Neuronal stem cell (in vitro differentiated cells): Measurements from ENCODE around the gene FAM181A.
A peak's percentile ranks its signal among the peaks of the same experiment; 100 is the strongest.

Experiments used
- DNase-seq: peaks from one replicate; pipeline ENCODE4 v3.0.0-alpha.2; 2013; ENCODE audit warnings: low spot score
- H2AFZ ChIP-seq: one replicate; pipeline ENCODE4 v1.6.1; 2013; ENCODE audit warnings: mild to moderate bottlenecking, low read length, inconsistent platforms
- H2AK5ac ChIP-seq: 2 replicates; pipeline ENCODE4 v1.6.1; 2013; ENCODE audit warnings: low read depth, mild to moderate bottlenecking, inconsistent platforms, low read length, moderate library complexity, mixed read lengths
- H2BK120ac ChIP-seq: 2 replicates; pipeline ENCODE4 v1.6.1; 2013; ENCODE audit warnings: low read depth, mild to moderate bottlenecking, inconsistent platforms, low read length, moderate library complexity, mixed read lengths
- H2BK12ac ChIP-seq: one replicate; pipeline ENCODE4 v1.6.1; 2013; ENCODE audit warnings: low read length, inconsistent platforms
- H2BK15ac ChIP-seq: 2 replicates; pipeline ENCODE4 v1.6.1; 2013; ENCODE audit warnings: mild to moderate bottlenecking, low read length, inconsistent platforms, mixed read lengths
- H2BK5ac ChIP-seq: one replicate; pipeline ENCODE4 v1.6.1; 2013; ENCODE audit warnings: inconsistent platforms, mild to moderate bottlenecking, low read length, moderate library complexity
- H3K14ac ChIP-seq: one replicate; pipeline ENCODE4 v1.6.1; 2013; ENCODE audit warnings: low read length, inconsistent platforms
- H3K18ac ChIP-seq: 2 replicates; pipeline ENCODE4 v1.6.1; 2013; ENCODE audit warnings: low read length, inconsistent platforms
- H3K23ac ChIP-seq: 2 replicates; pipeline ENCODE4 v1.6.1; 2013; ENCODE audit warnings: low read depth, mild to moderate bottlenecking, mixed read lengths, low read length, inconsistent platforms; ENCODE audit not compliant: poor library complexity
- H3K27ac ChIP-seq: replicated peaks from 3 replicates; pipeline ENCODE4 v1.5.1; 2013; ENCODE audit warnings: low read length, inconsistent platforms
- H3K27me3 ChIP-seq, 3 experiments: 2 replicates each; pipeline ENCODE4 v1.6.1; 2013; ENCODE audit warnings: low read length in 3 of 3, mild to moderate bottlenecking in 2 of 3, inconsistent platforms in 1 of 3, low read depth in 1 of 3, mixed read lengths in 1 of 3, moderate library complexity in 1 of 3; ENCODE audit not compliant: control insufficient read depth in 3 of 3, insufficient read depth in 3 of 3
- H3K36me3 ChIP-seq, 2 donors: replicated peaks in 1 of 2; 2 replicates each; pipeline ENCODE4 v1.6.1; 2013; ENCODE audit warnings: low read length in 2 of 2; ENCODE audit not compliant: control insufficient read depth in 2 of 2, insufficient read depth in 2 of 2
- H3K4ac ChIP-seq: 2 replicates; pipeline ENCODE4 v1.6.1; 2013; ENCODE audit warnings: inconsistent platforms, mild to moderate bottlenecking, low read length, moderate library complexity
- H3K4me1 ChIP-seq, 2 donors: 1 replicate in 1 of 2; 2 replicates in 1 of 2; pipeline ENCODE4 v1.6.1; 2013; ENCODE audit warnings: low read length in 2 of 2, low read depth in 1 of 2; ENCODE audit not compliant: control insufficient read depth in 2 of 2, insufficient read depth in 1 of 2
- H3K4me2 ChIP-seq: one replicate; pipeline ENCODE4 v1.6.1; 2013; ENCODE audit warnings: mild to moderate bottlenecking, low read length, inconsistent platforms; ENCODE audit not compliant: insufficient read depth, poor library complexity, severe bottlenecking
- H3K4me3 ChIP-seq, 2 donors: 2 replicates each; pipeline ENCODE4 v1.5.1; 2013; ENCODE audit warnings: low read length in 2 of 2, mild to moderate bottlenecking in 2 of 2, inconsistent platforms in 1 of 2, moderate library complexity in 1 of 2
- H3K79me1 ChIP-seq: one replicate; pipeline ENCODE4 v1.6.1; 2013; ENCODE audit warnings: low read depth, mild to moderate bottlenecking, inconsistent platforms, low read length, moderate library complexity
- H3K9ac ChIP-seq: one replicate; pipeline ENCODE4 v1.6.1; 2013; ENCODE audit warnings: mild to moderate bottlenecking, low read depth, low read length, inconsistent platforms; ENCODE audit not compliant: poor library complexity
- H3K9me3 ChIP-seq, 2 donors: replicated peaks in 1 of 2; 2 replicates each; pipeline versions ENCODE3 to v1.6.1; 2013; ENCODE audit warnings: low read length in 2 of 2, mild to moderate bottlenecking in 2 of 2, inconsistent platforms in 1 of 2, low read depth in 1 of 2, mixed read lengths in 1 of 2, moderate library complexity in 1 of 2; ENCODE audit not compliant: control insufficient read depth in 2 of 2, insufficient read depth in 1 of 2
- H4K8ac ChIP-seq: one replicate; pipeline ENCODE4 v1.6.1; 2013; ENCODE audit warnings: low read depth, mild to moderate bottlenecking, inconsistent platforms, low read length, moderate library complexity
- H4K91ac ChIP-seq: one replicate; pipeline ENCODE4 v1.6.1; 2013; ENCODE audit warnings: low read length, low read depth, mild to moderate bottlenecking, inconsistent platforms; ENCODE audit not compliant: poor library complexity
- WGBS, 2 donors: extraction: QIAGEN DNeasy Blood & Tissue Kit; methylation state at CpG; one replicate each; pipeline ENCODE4 v1.1.7; 2013; ENCODE audit warnings: missing lambda C conversion rate in 2 of 2, mixed read lengths in 1 of 2; ENCODE audit not compliant: insufficient read length in 2 of 2, insufficient replicate concordance in 1 of 2; ENCODE audit errors: extremely low coverage in 2 of 2; 5-methylcytosine and 5-hydroxymethylcytosine counted together

Gene FAM181A

DNA sequence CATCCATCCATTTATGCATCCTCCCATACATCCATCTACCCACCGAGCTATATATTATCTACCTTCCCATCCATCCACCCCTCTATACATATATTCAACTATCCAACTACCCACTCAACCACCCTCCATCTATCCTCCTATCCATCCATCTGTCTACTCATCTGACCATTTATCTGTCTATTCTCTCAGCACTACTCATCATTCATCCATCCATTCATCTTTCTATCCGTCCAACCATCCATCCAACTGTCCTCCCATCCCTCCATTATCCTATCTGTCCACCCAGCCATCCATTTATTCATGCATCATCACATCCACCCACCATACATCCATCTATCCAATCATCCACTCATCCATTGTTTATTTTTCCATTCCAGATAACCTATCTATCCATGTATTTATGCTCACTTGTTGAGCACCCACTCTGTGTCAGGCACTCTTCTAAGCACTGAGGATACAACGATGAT, 37.7 kb downstream of the FAM181A start:
- Histone ChIP-seq H2AFZ (no peak overlapping the region), H3K18ac (no peak overlapping the region), H3K4me2 (no peak overlapping the region), H2BK5ac (no peak overlapping the region), H2BK12ac (no peak overlapping the region), H3K14ac (no peak overlapping the region), H3K4me3 (no peak overlapping the region), H3K9me3 (no peaks in the 10 kb centered on the region), H3K9ac (no peak overlapping the region), H3K79me1 (no peaks in the 10 kb centered on the region), H3K4me1 (peaks cover under 1 to 4% of the 10 kb centered on the region in 2 donors), H3K27me3 (peaks cover 0 to 16% (median 0%) of the 10 kb centered on the region in 3 experiments), H3K4ac (no peak overlapping the region), H4K91ac (no peak overlapping the region), H2AK5ac (no peak overlapping the region), H3K27ac (no peak overlapping the region), H4K8ac (no peak overlapping the region), H3K36me3 (no peaks in the 10 kb centered on the region), H2BK120ac (no peak overlapping the region), H3K23ac (no peak overlapping the region), H2BK15ac (no peak overlapping the region)
- no peak for DNase-seq
- 100% methylated on average over 1 to 2 of the region's 3 CpGs for WGBS, 2 donors

DNA sequence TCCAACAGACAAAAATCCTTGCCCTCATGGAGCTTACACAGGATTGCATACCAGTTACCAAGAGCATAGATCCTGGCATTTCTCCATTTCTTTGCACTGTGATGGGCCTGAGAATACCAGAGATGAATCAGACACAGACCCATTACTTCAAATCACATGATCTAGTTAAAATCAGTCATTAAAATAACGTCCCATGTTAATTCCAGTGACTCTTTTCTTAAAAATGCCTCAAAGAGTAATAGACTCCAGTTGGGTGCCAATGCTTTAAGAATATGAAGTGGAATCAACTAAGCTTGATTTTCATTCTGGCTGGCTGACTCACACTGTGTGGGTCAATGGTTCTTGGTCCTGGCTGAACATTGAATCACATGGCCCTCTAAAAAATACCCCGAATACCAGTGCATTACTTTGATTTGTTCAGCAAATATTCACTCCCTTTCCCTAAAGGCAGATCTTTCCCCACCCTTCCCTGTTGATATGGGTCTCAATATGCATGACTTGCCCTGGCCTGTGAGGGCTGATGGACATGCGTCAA, 38.2 kb downstream of the FAM181A start:
- H3K9me3 ChIP-seq: no peaks in the 10 kb centered on the region
- H4K91ac ChIP-seq: no peak overlapping the region
- H2AK5ac ChIP-seq: no peak overlapping the region
- H2AFZ ChIP-seq: no peak overlapping the region
- no peak overlapping the region for H2BK120ac ChIP-seq
- H3K4me2 ChIP-seq: no peak overlapping the region
- no peak overlapping the region for H3K14ac ChIP-seq
- DNase-seq: no peak
- no peak overlapping the region for H3K4me3 ChIP-seq
- H3K27me3 ChIP-seq: peaks cover 0 to 16% (median 0%) of the 10 kb centered on the region in 3 experiments
- H3K4me1 ChIP-seq: peaks cover 0 to 4% of the 10 kb centered on the region in 2 donors
- WGBS, 2 donors: no CpG with 5 or more reads among the region's 3 CpGs
- no peak overlapping the region for H4K8ac ChIP-seq
- no peak overlapping the region for H3K18ac ChIP-seq
- no peak overlapping the region for H2BK5ac ChIP-seq
- H2BK15ac ChIP-seq: no peak overlapping the region
- no peaks in the 10 kb centered on the region for H3K36me3 ChIP-seq
- H2BK12ac ChIP-seq: no peak overlapping the region
- no peak overlapping the region for H3K9ac ChIP-seq
- no peak overlapping the region for H3K4ac ChIP-seq
- no peak overlapping the region for H3K23ac ChIP-seq
- H3K27ac ChIP-seq: no peak overlapping the region
- H3K79me1 ChIP-seq: no peaks in the 10 kb centered on the region

DNA sequence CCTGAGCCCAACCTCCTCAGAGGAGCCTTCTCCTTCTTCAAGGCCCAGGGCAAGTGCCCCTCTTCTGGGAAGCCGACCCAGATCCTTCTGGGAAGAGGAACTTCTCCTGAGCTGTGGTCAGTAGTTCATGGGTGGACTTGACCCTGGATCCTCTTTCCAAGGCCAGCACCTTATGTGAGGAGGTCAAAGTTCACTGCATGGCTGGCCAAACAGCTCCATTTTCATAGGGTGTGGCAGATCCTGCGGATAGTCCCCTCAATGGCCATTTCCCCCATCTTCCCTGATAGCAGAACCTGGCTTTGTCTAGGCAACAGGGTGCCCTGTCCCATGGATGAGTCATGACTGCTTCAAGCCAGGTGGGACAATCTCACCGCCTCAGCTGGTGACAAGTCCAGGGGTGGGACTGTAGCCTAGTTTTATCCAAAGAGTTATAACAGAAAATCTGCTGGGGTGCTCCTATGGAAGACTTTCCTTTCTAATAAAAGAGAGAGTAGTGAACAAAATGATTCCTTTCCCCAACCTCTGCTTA, 38.9 kb downstream of the FAM181A start:
- Histone ChIP-seq H2BK120ac (no peak overlapping the region), H3K9ac (no peak overlapping the region), H3K27me3 (peaks cover 0 to 16% (median 0%) of the 10 kb centered on the region in 3 experiments), H4K91ac (no peak overlapping the region), H2AFZ (no peak overlapping the region), H3K4me1 (peaks cover 0 to 4% of the 10 kb centered on the region in 2 donors), H2AK5ac (no peak overlapping the region), H3K14ac (no peak overlapping the region), H4K8ac (no peak overlapping the region), H3K27ac (no peak overlapping the region), H2BK15ac (no peak overlapping the region), H2BK12ac (no peak overlapping the region), H3K4ac (no peak overlapping the region), H3K9me3 (no peaks in the 10 kb centered on the region), H3K79me1 (no peaks in the 10 kb centered on the region), H2BK5ac (no peak overlapping the region), H3K23ac (no peak overlapping the region), H3K4me3 (no peak overlapping the region), H3K36me3 (no peaks in the 10 kb centered on the region), H3K4me2 (no peak overlapping the region), H3K18ac (no peak overlapping the region)
- WGBS, 2 donors: no CpG with 5 or more reads among the region's 3 CpGs
- no peak for DNase-seq

DNA sequence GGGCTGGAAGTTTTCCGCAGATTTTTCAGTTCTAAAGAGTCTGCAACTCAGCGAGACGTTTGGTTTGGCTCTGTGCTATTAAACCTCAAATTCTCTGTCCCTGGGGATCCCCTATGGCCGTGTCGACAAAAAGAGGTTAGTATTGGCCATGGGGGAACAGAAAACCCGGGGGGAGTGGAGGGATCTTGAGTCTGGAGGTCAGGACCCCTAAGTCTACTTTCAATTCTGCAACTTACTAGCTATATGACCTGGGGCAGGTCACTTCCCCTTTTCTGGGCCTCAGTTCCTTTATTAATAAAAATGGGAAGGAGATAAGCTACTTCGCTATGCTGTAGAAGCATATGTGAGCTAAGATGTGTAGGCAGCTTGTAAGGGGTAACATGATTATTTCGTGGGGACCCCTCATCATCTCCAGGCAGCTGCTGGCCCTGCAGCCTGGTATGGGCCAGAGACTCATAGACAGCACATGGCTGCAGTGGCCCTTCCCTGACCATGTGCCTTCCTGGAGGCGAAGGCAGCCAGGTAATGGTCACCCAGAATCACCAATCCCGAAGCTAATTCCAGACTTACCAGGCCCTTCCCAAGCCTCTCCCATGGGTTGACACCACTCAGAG, 40.6 kb downstream of the FAM181A start:
- H3K23ac ChIP-seq: no peak overlapping the region
- no peak overlapping the region for H3K9ac ChIP-seq
- no peak overlapping the region for H4K8ac ChIP-seq
- H2BK5ac ChIP-seq: peak overlapping the region; percentile 67
- H2AFZ ChIP-seq: no peak overlapping the region
- no peaks in the 10 kb centered on the region for H3K9me3 ChIP-seq
- no peak overlapping the region for H3K4ac ChIP-seq
- no peak overlapping the region for H2AK5ac ChIP-seq
- no peak overlapping the region for H3K14ac ChIP-seq
- H3K79me1 ChIP-seq: no peaks in the 10 kb centered on the region
- peaks cover 0 to 4% of the 10 kb centered on the region in 2 donors for H3K4me1 ChIP-seq
- H3K18ac ChIP-seq: peak overlapping the region; percentile 66
- no peaks in the 10 kb centered on the region for H3K36me3 ChIP-seq
- no peak overlapping the region for H3K4me2 ChIP-seq
- H2BK120ac ChIP-seq: no peak overlapping the region
- H2BK12ac ChIP-seq: no peak overlapping the region
- no peak overlapping the region for H2BK15ac ChIP-seq
- DNase-seq: no peak
- peaks cover 0 to 21% (median 0%) of the 10 kb centered on the region in 3 experiments for H3K27me3 ChIP-seq
- no peak overlapping the region for H3K27ac ChIP-seq
- no peak overlapping the region for H3K4me3 ChIP-seq
- no CpG with 5 or more reads among the region's 10 CpGs for WGBS, 2 donors
- no peak overlapping the region for H4K91ac ChIP-seq
